Fibroblast of the conjunctiva (primary cell): Measurements from ENCODE around the gene UBE2M.
"Not testable (repeated sequence)": the region's sequence is repeated elsewhere in the genome, so short reads cannot be mapped to it uniquely, and the experiment has no call there.

Source experiments
- DNase-seq: peaks from one replicate; pipeline ENCODE4 v3.0.0-alpha.2; 2010; ENCODE audit warnings: low read depth

Gene UBE2M

GRCh38 chr19:58513213-58513693 is 45.2 kb downstream of the UBE2M start:
- no peak for DNase-seq

GRCh38 chr19:58511353-58512208 is 46.8 kb downstream of the UBE2M start, which contains the start of gene SLC27A5:
Gene SLC27A5 (minus strand): TSS chr19:58511992. CDS start chr19:58511955, 37 bp downstream.
- no peak for DNase-seq

- DNase-seq, result no peak
Observed at GRCh38 chr19:58510084-58510862, 48.1 kb downstream of the UBE2M start.

- DNase-seq, result no peak
Observed at GRCh38 chr19:58509731-58510083, 48.7 kb downstream of the UBE2M start.

- DNase-seq, result not testable (repeated sequence)
Observed at GRCh38 chr19:58507602-58508223, 50.7 kb downstream of the UBE2M start.
